NCI-H460 (cell line): ENCODE measurements around the gene LGALS13. TPM values are rescaled to one million over a fixed set of nuclear protein-coding genes. Genes with fewer than 3 reads are reported as not detected.

Experiments used
- DNase-seq: peaks from one replicate; pipeline ENCODE4 v3.0.0-alpha.2; 2016; ENCODE audit warnings: low read depth; ENCODE audit errors: extremely low read depth
- polyA plus RNA-seq: library from polyadenylated mRNA; depleted of rRNA; stranded (reverse); fragments of >200 nt; gene quantifications from 2 replicates; pipeline ENCODE4 v1.2.3, GENCODE V29; 2014; cell fraction: nucleus; rRNA removed
- total RNA-seq: library from RNA; depleted of rRNA; stranded (reverse); fragments of >200 nt; shearing (Covaris generic); gene quantifications from 2 replicates; pipeline ENCODE4 v1.2.3, GENCODE V29; 2014; rRNA removed

The LGALS13 gene, protein sequence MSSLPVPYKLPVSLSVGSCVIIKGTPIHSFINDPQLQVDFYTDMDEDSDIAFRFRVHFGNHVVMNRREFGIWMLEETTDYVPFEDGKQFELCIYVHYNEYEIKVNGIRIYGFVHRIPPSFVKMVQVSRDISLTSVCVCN
- not detected in 2 replicates for total RNA-seq
- polyA plus RNA-seq, result not detected in 2 replicates

- no peak for DNase-seq
These were observed at the start of gene LGALS13 for GRCh38 chr19:39602224-39602623. LGALS13 (plus strand) TSS chr19:39602524; CDS start chr19:39602569, 45 bp downstream.

GRCh38 chr19:39553082-39553652 is 49.2 kb upstream of the LGALS13 start:
- no peak for DNase-seq

GRCh38 chr19:39554701-39555311 is 47.5 kb upstream of the LGALS13 start:
- no peak for DNase-seq

DNA sequence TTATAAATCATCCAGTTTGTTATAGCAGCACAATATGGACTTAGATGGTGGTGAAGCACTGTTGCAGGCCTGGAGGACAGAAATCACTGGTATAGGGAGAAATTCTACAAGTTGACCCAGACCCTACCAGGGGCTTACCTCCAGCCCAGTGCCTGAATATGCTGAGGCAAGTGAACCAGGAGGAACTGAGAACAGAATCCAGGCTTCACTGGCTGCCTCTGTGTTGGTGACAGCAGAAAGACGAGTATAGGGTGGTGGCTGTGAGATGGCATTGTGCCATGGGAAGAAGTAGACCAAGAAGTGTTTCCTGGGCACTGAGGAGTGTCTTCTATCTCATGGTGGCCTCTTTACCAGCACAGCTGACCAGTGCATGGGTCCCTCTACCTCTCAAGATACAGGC is 46.4 kb upstream of the LGALS13 start:
- no peak for DNase-seq

DNA sequence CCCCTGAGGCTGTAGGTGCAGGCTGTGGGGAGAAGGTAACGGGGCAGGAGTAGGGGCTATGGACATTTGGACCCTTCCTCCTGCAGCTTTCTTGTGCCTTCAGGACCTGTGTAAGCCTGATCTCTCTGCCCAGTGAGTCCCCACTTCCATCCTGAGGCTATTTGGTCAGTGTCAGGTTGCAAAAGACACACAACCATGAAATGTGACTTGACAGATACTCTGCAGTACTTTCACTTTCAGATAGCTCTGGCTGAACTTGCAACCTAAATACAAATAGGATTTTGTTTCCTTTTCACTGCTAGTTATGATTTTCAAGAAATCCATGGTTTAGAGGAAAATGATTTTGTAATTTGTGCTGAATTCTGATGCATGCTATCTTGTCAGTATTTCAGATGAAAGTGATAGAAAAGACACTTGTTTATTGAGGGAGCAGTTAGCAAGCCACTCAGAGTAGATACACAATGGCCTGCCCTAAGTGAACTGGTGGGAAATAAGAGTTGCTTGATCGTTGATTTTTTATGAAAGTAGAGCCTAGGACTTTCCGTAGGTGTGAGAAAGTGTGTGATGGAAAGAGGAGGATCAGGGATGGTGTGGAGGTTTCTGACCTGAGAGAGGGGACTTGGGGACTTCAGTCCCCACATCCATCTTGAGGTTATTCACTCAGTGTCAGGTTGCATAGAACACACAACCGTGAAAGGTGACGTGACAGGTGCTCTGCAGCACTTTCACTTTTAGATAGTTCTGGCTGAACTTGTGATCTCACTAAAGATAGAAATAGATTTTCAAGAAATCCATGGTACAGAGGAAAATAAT is 44.3 kb upstream of the LGALS13 start:
- no peak for DNase-seq

DNA sequence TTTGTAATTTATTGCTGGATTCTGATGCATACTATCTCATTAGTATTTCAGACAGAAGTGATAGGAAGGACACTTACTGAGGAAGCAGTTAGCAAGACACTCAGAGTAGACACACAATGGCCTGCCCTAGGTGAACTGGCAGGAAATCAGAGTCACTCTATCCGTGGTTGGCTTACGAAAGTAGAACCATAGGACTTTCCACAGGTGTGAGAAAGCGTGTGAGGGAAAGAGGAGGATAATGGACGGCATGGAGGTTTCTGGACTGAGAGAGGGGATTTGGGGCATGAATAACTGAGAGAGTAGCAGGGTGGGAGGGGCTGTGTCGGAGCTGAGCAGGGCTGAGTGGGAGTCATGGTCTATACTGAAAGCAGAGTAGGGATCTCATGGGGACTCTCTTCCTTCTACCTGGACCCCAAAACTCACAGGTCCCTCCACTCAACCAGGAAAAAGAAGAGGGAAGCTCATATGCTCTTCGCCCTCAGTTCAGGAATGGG is 43.7 kb upstream of the LGALS13 start:
- no peak for DNase-seq

DNA sequence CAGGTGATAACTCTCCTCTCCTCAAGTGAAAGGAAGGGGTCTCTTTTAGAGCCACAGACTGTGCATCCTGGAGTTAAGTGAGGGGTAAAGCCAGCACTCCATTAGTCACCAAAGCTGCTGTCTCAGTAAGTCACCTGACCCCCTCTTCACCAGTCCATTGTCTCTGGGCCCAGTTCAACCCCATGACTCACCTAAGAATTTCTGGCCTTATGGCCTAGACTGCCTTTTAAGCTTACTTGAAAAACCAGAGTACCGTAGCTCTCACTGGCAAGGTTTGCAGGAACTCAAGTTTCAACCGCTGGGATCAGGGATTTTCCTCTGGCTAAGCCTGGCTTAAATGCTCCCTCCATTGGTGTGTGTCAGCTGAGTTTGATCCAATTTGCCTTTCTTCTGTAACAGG is 38.9 kb upstream of the LGALS13 start:
- DNase-seq, result no peak

- no peak for DNase-seq
These were observed 36.3 kb upstream of the LGALS13 start for GRCh38 chr19:39566064-39566463.

DNA sequence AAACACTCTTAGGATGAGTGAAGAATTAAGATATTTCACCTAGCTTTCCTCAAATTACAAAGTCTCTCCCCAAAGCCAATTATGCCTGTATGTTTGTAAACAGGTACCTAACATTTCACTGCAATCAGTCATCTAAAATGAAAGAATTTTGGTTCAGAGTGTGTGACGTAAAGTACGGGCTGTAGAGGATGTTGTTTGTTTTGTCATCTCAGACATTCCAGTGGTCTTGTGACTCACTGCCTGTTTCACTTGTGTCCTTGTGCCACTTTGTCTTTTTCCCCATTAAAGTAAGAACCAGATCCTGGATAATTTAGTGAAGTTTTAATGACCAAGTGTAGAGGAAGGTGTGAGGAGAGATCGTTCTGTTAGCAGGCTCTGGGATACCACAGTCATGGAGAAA is 33.7 kb upstream of the LGALS13 start:
- DNase-seq, result no peak

GRCh38 chr19:39582442-39582841 is 19.9 kb upstream of the LGALS13 start:
- DNase-seq, result no peak

DNA sequence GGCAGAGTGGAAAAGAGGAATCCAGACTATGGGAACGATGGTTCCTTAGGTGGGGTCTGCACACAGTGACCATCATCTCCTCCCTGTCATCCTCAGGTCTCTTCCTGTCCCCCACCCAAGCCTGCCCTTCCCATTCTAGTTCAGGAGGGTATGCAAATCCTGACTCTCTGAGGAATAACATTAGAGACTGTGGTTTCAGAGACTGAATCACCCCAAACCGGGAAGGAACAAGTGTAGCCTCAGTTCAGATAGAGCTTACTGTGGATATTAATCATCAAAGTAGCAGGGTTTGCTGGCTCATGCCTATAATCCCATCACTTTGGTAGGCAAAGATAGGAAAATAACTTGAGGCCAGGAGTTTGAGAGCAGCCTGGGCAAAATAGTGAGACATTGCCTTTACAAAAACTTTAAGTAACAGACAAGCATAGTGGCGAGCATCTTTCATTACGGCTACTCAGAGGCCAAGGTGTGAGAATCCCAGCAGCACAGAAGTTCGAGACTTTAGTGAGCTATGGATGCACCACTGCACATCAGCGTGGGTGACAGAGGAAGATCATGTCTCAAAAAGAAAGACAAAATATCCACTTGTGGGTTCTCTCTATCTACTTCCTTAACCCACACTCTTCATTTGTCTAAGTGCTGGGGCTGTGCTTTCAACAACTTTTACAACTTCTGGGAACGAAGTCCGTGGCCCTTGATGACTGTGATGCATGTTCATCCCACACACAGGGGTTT is 19.3 kb upstream of the LGALS13 start:
- DNase-seq, result no peak

DNA sequence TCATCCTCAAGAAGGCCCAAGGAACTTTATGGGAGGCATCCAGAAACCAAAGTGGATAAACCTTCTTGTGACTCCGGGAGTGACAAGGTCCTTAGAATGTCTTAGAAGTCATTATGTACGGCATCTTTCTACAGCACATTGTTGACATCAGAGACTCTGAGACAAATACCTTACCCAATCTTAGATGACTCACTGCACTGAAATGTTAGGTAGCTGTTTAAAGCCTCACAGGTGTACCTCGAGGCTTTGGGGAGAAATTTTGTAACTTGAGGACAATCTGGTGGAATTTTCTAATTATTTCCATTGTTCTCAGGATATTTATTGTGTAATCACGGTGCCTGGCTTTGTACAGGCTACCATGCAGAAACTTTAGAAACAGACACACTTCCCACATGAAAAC is 14.8 kb upstream of the LGALS13 start:
- no peak for DNase-seq

DNA sequence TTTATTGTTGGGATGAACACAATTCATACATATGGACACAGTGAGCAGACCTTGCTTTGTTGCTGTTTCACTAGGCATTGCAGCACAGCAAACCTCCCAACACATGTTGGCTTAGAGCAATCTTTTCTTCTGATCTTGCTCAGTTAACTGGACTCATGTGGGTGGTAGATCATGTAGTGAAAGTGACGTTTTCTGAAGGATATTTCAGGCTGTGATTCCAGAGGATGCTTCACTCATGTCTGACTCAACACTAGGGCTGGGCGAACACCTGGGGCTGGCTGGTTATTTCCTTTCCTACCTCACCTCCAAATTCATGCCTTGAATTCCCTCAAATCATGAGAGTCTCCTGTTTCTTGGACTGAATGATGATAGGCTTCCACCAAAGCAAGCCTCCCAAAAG is 14.3 kb upstream of the LGALS13 start:
- DNase-seq, result no peak

- DNase-seq, result no peak
These were observed 12.1 kb upstream of the LGALS13 start for GRCh38 chr19:39590265-39590664.

- no peak for DNase-seq
These were observed 9.9 kb upstream of the LGALS13 start for GRCh38 chr19:39592381-39592780.

DNA sequence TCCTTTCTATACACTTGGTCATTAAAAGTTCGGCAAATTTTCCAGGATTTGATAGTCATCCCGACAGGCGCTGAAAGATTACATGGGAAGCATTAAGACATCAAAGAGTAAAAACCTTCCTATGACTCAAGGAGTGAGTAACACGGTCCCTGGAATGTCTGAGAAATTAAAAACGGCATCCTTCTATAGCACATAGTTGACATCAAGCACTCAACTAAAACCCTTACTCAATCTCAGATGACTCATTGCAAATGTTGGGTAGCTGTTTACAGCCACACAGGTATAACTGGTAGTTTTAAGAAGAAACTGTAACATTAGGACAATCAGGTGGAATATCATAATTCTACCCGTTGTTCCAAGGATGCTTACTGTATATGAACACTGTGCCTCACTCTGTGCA is 6.4 kb upstream of the LGALS13 start:
- no peak for DNase-seq

GRCh38 chr19:39596911-39597310 is 5.4 kb upstream of the LGALS13 start:
- no peak for DNase-seq

DNA sequence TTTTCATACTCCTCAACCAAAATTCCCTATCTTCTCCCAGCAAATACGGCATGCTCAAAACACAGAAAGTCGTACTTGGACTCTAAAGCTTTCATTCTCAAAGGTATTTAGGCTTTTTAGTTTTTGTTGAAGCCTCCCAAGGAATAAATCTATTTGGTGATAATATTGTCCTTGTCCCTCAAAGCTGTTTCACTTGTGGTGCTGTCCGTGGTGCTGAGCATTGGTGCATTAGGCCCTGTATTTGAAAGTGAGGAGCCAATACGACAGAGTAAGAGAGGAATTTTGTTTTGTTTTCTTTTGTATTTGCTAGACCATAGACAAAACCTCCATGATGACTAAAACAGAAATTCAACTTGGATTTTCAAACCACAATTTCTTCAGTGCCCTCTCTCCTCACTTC is 3.2 kb upstream of the LGALS13 start:
- DNase-seq, result peak; percentile 22

- no peak for DNase-seq
These were observed 1.5 kb downstream of the LGALS13 start for GRCh38 chr19:39603825-39604224.

DNA sequence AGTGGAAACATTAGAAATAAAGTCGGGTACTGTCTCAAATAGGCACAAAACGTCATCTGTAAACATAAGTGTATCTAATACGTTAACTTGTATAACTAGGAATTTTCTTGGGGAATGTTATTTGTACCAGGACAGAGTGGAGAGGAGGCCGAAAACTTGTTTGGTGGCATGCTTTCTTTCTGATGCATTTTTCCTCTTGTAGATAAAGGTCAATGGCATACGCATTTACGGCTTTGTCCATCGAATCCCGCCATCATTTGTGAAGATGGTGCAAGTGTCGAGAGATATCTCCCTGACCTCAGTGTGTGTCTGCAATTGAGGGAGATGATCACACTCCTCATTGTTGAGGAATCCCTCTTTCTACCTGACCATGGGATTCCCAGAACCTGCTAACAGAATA is 4.7 kb downstream of the LGALS13 start:
- DNase-seq, result no peak

DNA sequence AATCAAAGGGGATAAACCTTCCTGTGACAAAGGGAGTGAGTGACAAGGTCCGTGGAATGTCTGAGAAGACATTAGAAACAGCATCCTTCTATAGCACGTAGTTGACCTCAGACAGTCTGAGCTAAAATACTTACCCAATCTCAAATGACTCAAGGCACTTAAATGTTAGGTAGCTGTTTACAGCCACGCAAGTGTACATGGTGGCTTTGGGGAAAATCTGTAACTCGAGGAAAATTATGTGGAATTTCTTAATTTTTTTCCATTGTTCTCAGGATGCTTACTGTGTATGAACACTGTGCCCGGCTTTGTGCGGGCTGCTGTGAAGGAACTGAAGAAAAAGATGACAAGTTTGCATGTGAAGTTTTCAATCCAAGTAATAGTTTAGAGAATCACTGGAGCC is 5.2 kb downstream of the LGALS13 start:
- no peak for DNase-seq
